Colonic mucosa (tissue), 4 donors: Measurements from ENCODE around the gene RFX8. TPM values are rescaled to one million over a fixed set of nuclear protein-coding genes. Genes with fewer than 3 reads are reported as not detected.

Experiments
- DNase-seq: peaks from one replicate; pipeline ENCODE4 v3.0.0-alpha.2; 2020
- H3K27ac ChIP-seq: fragments of 200-600 bp; one replicate; pipeline ENCODE4 v1.8.0; 2021
- H3K27me3 ChIP-seq: fragments of 200-600 bp; one replicate; pipeline ENCODE4 v1.8.0; 2021
- H3K36me3 ChIP-seq: fragments of 200-600 bp; one replicate; pipeline ENCODE4 v1.8.0; 2021
- H3K4me1 ChIP-seq: fragments of 200-600 bp; one replicate; pipeline ENCODE4 v1.8.0; 2021; ENCODE audit warnings: mild to moderate bottlenecking
- H3K4me3 ChIP-seq: fragments of 200-600 bp; one replicate; pipeline ENCODE4 v1.8.0; 2021
- H3K9ac ChIP-seq, 2 donors: one replicate each; pipeline ENCODE4 v1.7.0; 2013; ENCODE audit warnings: control low read depth in 2 of 2, low read depth in 2 of 2, low read length in 2 of 2
- H3K9me3 ChIP-seq: fragments of 200-600 bp; one replicate; pipeline ENCODE4 v1.8.0; 2021
- intact Hi-C: fragments of 100-400 bp; cut with DNase I; formaldehyde crosslinking; loops from one replicate; pipeline ENCODE4 v1.14.1; 2022
- total RNA-seq, 2 donors: library from RNA; stranded (reverse); fragmentation: NEBNext Ultra II Directional in 1 of 2; extraction: Animal tissue kit (Norgen Biotek cat#: 25700) in 1 of 2; gene quantifications; one replicate each; pipeline ENCODE4 v1.2.1, GENCODE V29; 2021
- TF ChIP-seq, protein P1 (sequence below): fragments of 200-600 bp; IDR thresholded peaks from one replicate; pipeline ENCODE4 v1.8.0; 2022; ENCODE audit warnings: antibody characterized with exemption, mild to moderate bottlenecking
- donor health status: healthy.
- donor health status: DM: no; HTN: no; CAD: no.
- donor health status: DM: no; HTN: no; CAD: no.

RFX8 gene
- total RNA-seq, 2 donors from 2014 or later = not detected

DNA sequence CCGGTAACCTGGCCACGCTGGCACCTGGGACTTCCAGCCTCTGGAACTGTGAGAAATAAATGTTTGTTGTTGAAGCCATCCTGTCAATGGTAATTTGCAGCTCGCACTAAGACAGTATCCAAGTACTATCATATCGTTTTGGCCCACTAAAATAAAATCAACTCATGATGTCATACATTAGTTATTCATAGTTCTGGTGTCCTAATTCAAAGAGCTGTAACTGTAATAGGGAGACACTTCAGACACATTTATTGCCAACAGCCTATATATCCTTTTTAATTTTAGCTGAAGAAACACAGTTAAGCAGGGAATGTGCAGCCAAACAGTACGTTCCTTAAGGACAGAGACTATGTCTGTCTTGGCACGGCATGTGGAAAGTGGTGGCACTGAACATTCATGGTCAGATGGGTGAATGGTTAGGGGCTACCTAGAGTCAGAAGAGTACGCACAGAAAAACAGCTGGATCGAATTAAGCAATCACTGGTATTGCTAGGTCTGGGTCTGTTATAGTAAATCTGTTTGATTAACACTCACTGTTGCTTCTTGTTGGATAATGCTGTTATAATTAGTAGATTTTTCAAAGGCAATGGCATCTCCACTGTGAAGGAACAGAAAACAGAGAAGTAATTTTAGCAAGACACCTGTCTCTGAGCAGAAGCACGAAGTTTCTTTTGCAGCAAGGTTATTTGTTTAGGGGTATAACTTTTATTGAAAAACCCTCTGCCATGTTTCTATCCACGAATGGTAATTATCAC, 46.3 kb downstream of the RFX8 start:
- TF ChIP-seq, protein P1, sequence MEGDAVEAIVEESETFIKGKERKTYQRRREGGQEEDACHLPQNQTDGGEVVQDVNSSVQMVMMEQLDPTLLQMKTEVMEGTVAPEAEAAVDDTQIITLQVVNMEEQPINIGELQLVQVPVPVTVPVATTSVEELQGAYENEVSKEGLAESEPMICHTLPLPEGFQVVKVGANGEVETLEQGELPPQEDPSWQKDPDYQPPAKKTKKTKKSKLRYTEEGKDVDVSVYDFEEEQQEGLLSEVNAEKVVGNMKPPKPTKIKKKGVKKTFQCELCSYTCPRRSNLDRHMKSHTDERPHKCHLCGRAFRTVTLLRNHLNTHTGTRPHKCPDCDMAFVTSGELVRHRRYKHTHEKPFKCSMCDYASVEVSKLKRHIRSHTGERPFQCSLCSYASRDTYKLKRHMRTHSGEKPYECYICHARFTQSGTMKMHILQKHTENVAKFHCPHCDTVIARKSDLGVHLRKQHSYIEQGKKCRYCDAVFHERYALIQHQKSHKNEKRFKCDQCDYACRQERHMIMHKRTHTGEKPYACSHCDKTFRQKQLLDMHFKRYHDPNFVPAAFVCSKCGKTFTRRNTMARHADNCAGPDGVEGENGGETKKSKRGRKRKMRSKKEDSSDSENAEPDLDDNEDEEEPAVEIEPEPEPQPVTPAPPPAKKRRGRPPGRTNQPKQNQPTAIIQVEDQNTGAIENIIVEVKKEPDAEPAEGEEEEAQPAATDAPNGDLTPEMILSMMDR = no peak

DNA sequence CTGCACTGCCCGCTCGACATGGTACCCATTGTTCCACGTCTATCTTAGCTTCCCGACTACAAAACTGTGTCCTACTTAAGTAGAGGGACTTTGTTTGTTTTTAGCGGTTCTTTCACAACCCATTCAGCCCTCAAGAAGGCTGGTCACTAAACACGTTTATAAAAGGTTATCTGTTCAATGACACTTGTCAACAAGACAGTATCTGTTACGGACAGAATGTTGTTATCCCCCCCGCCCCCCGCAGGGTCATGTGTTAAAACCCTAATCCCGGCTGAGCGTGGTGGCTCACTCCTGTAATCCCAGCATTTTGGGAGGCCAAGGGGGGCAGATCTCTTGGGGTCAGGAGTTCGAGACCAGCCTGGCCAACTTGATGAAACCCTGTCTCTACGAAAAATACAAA, 47.2 kb downstream of the RFX8 start:
- Histone ChIP-seq H3K27ac (no peak overlapping the region), H3K9me3 (no peaks in the 10 kb centered on the region), H3K27me3 (no peaks in the 10 kb centered on the region), H3K4me1 (no peaks in the 10 kb centered on the region), H3K4me3 (no peak overlapping the region), H3K9ac (no peak overlapping the region), H3K36me3 (no peaks in the 10 kb centered on the region)
- no peak for DNase-seq
- TF ChIP-seq, protein P1 = no peak
- intact Hi-C loops = no loop called here

More for the DNA sequence above, 46.3 kb downstream of the RFX8 start:
- Histone ChIP-seq H3K9me3 (no peaks in the 10 kb centered on the region), H3K4me1 (no peaks in the 10 kb centered on the region), H3K36me3 (no peaks in the 10 kb centered on the region), H3K4me3 (no peak overlapping the region), H3K9ac (no peak overlapping the region), H3K27ac (no peak overlapping the region), H3K27me3 (no peaks in the 10 kb centered on the region)
- intact Hi-C loops = no loop called here
- DNase-seq = no peak

DNA sequence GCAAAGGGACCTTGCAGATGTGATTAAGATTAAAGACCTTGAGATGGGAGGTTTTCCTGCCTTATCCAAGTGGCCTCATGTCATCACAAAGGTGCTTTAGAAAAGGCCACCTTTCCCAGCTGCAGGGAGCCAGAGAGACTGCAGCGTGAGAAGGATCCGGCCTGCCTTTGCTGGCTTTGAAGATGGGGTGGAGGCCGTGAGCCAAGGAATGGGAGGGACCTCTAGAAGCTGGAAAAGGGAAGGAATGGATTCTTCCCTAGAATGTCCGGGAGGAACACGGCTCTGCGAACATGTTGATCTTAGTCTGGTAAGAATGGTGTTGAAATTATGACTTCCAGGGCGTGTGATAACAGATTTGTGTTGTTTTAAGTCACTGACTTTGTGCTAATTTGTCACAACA, 47.7 kb downstream of the RFX8 start:
- Histone ChIP-seq H3K9ac (no peak overlapping the region), H3K27ac (no peak overlapping the region), H3K36me3 (no peaks in the 10 kb centered on the region), H3K27me3 (no peaks in the 10 kb centered on the region), H3K4me3 (no peak overlapping the region), H3K4me1 (no peaks in the 10 kb centered on the region), H3K9me3 (no peaks in the 10 kb centered on the region)
- DNase-seq = no peak
- TF ChIP-seq, protein P1 = no peak
- intact Hi-C loops = no loop called here

DNA sequence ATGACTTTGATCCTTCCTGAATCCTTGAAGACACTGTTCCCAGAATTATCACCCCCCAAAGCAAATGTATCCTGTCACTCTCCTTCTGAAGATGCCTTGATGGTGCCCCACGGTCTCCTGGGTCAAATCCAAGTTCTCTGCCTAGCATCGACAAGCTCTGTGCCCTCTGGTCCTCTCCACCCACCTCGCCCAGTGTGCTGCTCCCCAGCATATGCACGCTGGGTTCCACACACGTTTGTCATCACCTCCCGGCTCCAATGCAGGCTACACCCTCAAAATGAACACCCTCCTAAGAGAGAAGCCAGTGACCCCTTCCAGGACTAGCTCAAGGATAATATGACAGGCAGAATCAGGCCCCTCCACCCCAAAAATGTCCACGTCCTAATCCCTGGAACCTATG, 48.1 kb downstream of the RFX8 start:
- Histone ChIP-seq H3K36me3 (no peaks in the 10 kb centered on the region), H3K9me3 (no peaks in the 10 kb centered on the region), H3K4me3 (no peak overlapping the region), H3K27ac (no peak overlapping the region), H3K9ac (no peak overlapping the region), H3K4me1 (no peaks in the 10 kb centered on the region), H3K27me3 (no peaks in the 10 kb centered on the region)
- no peak for DNase-seq
- intact Hi-C loops = no loop called here
- TF ChIP-seq, protein P1 = no peak

DNA sequence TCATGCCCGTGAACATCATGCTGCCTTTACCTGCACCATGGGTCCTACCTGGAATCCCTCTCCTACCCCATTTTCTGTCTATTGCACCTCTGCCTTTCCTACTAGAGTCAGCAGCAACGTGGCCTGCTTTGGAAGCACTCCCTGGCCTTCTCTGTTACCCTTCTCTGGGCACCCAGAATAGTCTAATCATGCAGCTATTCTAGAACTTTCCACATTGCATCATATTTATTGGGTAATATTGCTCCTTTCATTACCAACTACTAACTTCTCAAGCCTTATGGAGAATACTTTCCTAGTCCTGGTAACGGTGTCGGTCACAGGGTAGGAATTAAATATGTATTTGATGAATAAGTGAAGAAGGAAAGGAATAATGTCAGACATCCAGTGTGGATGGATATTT, 54.3 kb downstream of the RFX8 start:
- Histone ChIP-seq H3K4me1 (no peaks in the 10 kb centered on the region), H3K9me3 (no peaks in the 10 kb centered on the region), H3K27ac (no peak overlapping the region), H3K9ac (no peak overlapping the region), H3K36me3 (no peaks in the 10 kb centered on the region), H3K27me3 (no peaks in the 10 kb centered on the region), H3K4me3 (no peak overlapping the region)
- intact Hi-C loops = no loop called here
- TF ChIP-seq, protein P1 = no peak
- DNase-seq = no peak
